GM18517 (cell line): Measurements from ENCODE around the gene CYP2E1.
"Not testable (repeated sequence)": the region's sequence is repeated elsewhere in the genome, so short reads cannot be mapped to it uniquely, and the experiment has no call there.

Experiments
- ATAC-seq: cut with Tn5 transposase; IDR thresholded peaks from one replicate; pipeline ENCODE4 v1.9.1; 2021; ENCODE audit warnings: mild to moderate bottlenecking, moderate library complexity; ENCODE audit not compliant: unreplicated experiment

The CYP2E1 gene

GRCh38 chr10:133568831-133569527, 41.8 kb downstream of the CYP2E1 start:
- ATAC-seq = not testable (repeated sequence)

- not testable (repeated sequence) for ATAC-seq
Measured at GRCh38 chr10:133569801-133570200, 42.6 kb downstream of the CYP2E1 start.

- not testable (repeated sequence) for ATAC-seq
Measured at GRCh38 chr10:133572055-133572454, 44.9 kb downstream of the CYP2E1 start.

- ATAC-seq = not testable (repeated sequence)
Measured at GRCh38 chr10:133573460-133573859, 46.3 kb downstream of the CYP2E1 start.

GRCh38 chr10:133577037-133577436, 49.9 kb downstream of the CYP2E1 start:
- ATAC-seq = not testable (repeated sequence)
